Stimulated activated naive B cell treated with anti-CD40 and anti-IgM and Interleukin-4, amounts not matched to agents 10 μg/mL and 1 μg/mL and 100 μg/mL, for 72 hours (primary cell): ENCODE results near the gene WSCD2.

Source experiments
- ATAC-seq, 2 donors: fragments of 150-1000 bp; cut with Tn5 transposase; replicated peaks; 2 replicates each; pipeline ENCODE4 v1.10.0; 2021; ENCODE audit warnings: moderate library complexity in 1 of 2
- DNase-seq: peaks from one replicate; pipeline ENCODE4 v3.0.0; 2021
- H3K27ac Mint-ChIP-seq: one replicate; pipeline ENCODE4 v1.8.0; 2022; ENCODE audit warnings: mild to moderate bottlenecking, mixed read lengths
- H3K27me3 Mint-ChIP-seq, 2 donors: one replicate each; pipeline ENCODE4 v1.8.0; 2022; ENCODE audit warnings: mixed read lengths in 2 of 2
- H3K36me3 Mint-ChIP-seq, 2 donors: one replicate each; pipeline ENCODE4 v1.8.0; 2022; ENCODE audit warnings: mixed read lengths in 2 of 2, mild to moderate bottlenecking in 1 of 2
- H3K4me1 Mint-ChIP-seq, 2 donors: one replicate each; pipeline ENCODE4 v1.8.0; 2022; ENCODE audit warnings: mixed read lengths in 2 of 2, mild to moderate bottlenecking in 1 of 2
- H3K4me3 Mint-ChIP-seq, 2 donors: one replicate each; pipeline ENCODE4 v1.8.0; 2022; ENCODE audit warnings: mild to moderate bottlenecking in 2 of 2, mixed read lengths in 2 of 2, moderate library complexity in 1 of 2
- H3K9me3 Mint-ChIP-seq, 2 donors: one replicate each; pipeline ENCODE4 v1.8.0; 2022; ENCODE audit warnings: mixed read lengths in 2 of 2, mild to moderate bottlenecking in 1 of 2

Gene WSCD2

DNA sequence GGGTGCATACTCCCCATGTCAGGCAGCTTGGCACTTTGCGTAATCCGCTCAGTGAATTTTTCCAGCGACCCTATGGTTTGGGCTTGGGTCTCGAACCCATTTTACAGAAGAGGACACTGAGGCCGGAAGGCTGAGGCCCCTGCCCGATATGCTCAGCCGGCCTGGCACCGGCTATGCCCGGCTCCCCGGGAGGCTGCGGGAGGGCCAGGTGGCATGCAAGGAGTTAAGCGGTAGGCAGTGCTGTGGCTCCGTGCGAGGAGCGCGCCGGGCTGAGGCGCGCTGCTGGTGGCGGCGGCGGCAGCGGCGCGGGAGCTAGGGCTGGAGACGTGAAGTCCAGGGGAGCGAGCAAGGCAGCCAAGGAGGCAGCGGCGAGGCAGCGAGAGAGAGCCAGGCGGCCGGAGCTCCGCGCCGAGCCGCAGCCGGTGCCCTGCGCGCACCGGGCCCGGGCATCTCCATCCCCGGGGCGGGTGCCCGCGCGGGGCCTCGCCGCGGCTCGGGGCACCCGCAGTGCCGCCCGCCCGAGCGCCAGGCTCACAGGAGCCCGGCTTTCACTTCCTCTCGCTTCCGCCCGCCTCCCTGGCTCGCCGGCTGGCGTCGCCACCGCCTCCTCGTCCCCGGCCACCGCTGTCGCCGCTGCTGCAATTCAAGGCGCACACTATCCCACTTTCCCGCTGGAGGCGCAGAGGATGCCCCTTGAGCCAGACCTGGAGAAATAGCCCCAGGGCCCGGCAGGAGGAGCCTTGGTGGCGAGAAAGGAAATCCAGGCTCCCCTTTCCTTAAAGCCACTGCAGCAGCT, at the start of gene WSCD2:
WSCD2 (plus strand) TSS at position 272 of the 796 bp plus-strand sequence. CDS start 66,545 bp downstream, outside the sequence.
- peaks cover 58 to 76% of the 10 kb centered on the region in 2 donors for H3K27me3 Mint-ChIP-seq

DNA sequence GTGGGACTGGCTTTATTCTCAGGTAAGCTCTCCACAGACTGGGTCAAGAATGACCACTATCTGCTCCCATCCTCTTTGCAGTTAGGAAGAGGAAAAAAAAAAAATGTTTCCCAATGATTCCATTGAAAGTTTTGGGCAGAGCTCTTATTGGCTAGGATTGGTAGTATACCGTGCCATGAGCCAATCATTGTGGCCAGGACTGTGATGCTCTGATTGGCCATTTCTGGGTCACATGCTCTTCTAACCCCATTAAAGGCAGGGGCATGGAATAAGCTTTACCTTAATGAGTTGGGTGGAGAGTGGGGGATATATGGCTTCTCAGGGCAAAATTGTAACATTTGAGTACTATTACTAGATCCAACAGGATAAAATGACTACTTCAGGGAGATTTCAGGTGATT, 49.4 kb upstream of the WSCD2 start:
- peaks cover 16 to 51% of the 10 kb centered on the region in 2 donors for H3K27me3 Mint-ChIP-seq
- H3K36me3 Mint-ChIP-seq = no peaks in the 10 kb centered on the region
- no peak for ATAC-seq
- DNase-seq = no peak
- H3K4me1 Mint-ChIP-seq = no peaks in the 10 kb centered on the region
- no peak overlapping the region for H3K27ac Mint-ChIP-seq
- peaks cover 9 to 15% of the 10 kb centered on the region in 2 donors for H3K9me3 Mint-ChIP-seq
- H3K4me3 Mint-ChIP-seq = no peak overlapping the region

More for the DNA sequence above, at the start of gene WSCD2:
- peak; percentile 69 to 80 for ATAC-seq
- H3K4me3 Mint-ChIP-seq = peak within 1 kb of the TSS; percentile 37 to 70
- peaks cover 4% of the 10 kb centered on the region in 2 donors for H3K9me3 Mint-ChIP-seq
- peaks cover 0 to 5% of the 10 kb centered on the region in 2 donors for H3K4me1 Mint-ChIP-seq
- DNase-seq = peak; percentile 16
- H3K27ac Mint-ChIP-seq = no peak within 1 kb of the TSS
- no peaks in the 10 kb centered on the region for H3K36me3 Mint-ChIP-seq

DNA sequence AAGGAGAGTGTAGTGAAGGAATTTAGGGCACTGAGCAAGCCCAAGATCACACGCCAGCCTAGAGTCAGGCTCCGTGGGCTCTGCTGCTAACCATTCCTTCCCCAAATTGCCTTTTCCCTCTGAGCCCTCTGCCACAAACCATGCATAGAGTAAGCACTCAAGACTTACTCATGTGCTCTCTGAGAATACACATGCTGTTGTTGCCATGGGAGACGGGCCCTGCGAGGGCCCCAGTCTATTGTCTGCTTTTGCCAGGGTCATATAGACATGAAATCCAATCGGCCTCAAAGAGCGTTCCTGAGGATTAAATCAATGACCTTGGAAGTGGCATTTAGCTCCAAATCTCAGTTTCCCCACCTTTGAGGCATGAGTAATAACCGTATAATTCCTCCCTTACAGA, 48.7 kb upstream of the WSCD2 start:
- peaks cover 9 to 15% of the 10 kb centered on the region in 2 donors for H3K9me3 Mint-ChIP-seq
- no peak for DNase-seq
- peaks cover 16 to 45% of the 10 kb centered on the region in 2 donors for H3K27me3 Mint-ChIP-seq
- no peak overlapping the region for H3K4me3 Mint-ChIP-seq
- H3K4me1 Mint-ChIP-seq = no peaks in the 10 kb centered on the region
- ATAC-seq = no peak
- H3K36me3 Mint-ChIP-seq = no peaks in the 10 kb centered on the region
- no peak overlapping the region for H3K27ac Mint-ChIP-seq

DNA sequence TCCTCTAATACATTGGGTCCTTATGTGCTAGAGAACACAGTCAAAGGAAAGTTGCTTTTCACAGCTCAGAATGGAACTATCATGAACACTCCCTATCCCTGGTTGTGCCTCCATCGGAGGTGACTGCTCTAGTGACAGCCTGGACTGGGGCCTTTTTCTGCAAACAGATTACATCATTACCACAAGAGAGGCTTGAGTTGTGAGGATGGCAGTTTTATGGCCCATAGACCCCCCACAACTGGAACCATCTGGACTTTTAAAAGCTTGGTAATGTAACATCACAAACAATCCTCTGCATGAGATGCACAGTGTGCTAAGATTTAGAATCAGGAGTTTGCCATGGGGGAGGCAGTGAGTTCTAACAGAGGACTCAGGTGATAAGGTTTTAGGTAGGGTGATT, 46.6 kb upstream of the WSCD2 start:
- H3K27ac Mint-ChIP-seq = no peak overlapping the region
- H3K27me3 Mint-ChIP-seq = peaks cover 13 to 34% of the 10 kb centered on the region in 2 donors
- no peaks in the 10 kb centered on the region for H3K4me1 Mint-ChIP-seq
- DNase-seq (no peak), ATAC-seq (no peak)
- no peak overlapping the region for H3K4me3 Mint-ChIP-seq
- H3K9me3 Mint-ChIP-seq = peaks cover 14 to 20% of the 10 kb centered on the region in 2 donors
- H3K36me3 Mint-ChIP-seq = no peaks in the 10 kb centered on the region

DNA sequence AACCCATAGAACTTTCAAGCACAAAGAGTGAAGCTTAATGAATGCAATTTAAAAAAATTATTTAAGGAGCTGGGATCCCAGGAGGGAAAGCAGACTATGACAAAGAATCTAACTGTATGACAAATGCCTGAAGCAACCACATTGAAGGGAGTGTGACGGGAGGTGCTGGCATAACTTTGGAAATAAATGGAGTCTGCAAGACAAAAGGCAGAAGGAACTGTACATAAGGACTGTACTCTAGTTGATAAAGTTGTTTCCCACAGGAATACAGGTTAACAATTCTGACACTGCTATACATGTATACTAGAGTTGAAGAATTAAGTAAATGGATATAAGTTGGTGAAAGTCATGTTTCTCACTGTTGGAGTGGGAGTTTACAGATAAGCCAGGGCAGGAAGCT, 41.2 kb upstream of the WSCD2 start:
- H3K36me3 Mint-ChIP-seq = no peaks in the 10 kb centered on the region
- H3K27me3 Mint-ChIP-seq = peaks cover 15 to 30% of the 10 kb centered on the region in 2 donors
- H3K4me3 Mint-ChIP-seq = no peak overlapping the region
- H3K4me1 Mint-ChIP-seq = no peaks in the 10 kb centered on the region
- no peak for DNase-seq
- ATAC-seq = no peak
- no peak overlapping the region for H3K27ac Mint-ChIP-seq
- peaks cover 31 to 32% of the 10 kb centered on the region in 2 donors for H3K9me3 Mint-ChIP-seq

DNA sequence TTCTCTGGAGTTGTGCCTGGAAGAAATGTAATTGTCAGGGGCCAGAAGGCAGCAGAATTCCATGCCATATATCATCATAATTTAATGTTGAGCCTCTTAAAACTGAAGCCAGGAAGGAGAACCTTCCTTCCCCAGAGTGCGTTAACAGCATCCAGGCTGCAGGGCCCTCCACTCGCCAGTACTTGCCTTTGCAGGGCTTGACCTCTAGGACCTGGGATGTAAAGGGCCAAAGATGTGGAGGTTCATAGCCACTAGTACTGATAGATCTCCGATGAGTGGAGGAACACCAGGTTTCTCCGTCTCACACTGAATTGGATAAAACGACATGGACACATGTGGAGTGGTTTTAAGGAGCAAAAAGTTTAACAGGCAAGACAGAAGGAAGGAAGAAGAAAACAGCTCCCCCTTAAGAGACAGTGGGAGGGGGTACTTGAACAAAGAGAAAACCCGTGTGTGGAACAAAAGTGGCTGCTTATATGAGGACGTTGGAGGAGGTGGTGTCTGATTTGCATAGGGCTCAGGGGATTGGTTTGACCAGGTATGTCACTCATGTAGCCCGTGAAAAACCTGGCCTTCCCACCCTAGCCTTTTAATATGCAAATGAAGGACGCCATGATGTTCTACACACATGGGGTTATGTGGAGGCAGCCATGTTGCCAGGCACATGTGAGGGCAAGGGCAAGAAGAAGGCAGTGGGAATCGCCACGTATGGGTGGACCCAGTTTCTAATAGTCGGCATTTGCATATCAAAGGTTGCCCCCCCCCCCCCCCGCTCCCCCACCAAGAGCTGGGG, 38.8 kb upstream of the WSCD2 start:
- Mint-ChIP-seq H3K27me3 (peaks cover 15 to 19% of the 10 kb centered on the region in 2 donors), H3K4me3 (no peak overlapping the region), H3K9me3 (peaks cover 19 to 21% of the 10 kb centered on the region in 2 donors), H3K27ac (no peak overlapping the region), H3K4me1 (no peaks in the 10 kb centered on the region), H3K36me3 (no peaks in the 10 kb centered on the region)
- ATAC-seq = no peak
- DNase-seq = no peak

DNA sequence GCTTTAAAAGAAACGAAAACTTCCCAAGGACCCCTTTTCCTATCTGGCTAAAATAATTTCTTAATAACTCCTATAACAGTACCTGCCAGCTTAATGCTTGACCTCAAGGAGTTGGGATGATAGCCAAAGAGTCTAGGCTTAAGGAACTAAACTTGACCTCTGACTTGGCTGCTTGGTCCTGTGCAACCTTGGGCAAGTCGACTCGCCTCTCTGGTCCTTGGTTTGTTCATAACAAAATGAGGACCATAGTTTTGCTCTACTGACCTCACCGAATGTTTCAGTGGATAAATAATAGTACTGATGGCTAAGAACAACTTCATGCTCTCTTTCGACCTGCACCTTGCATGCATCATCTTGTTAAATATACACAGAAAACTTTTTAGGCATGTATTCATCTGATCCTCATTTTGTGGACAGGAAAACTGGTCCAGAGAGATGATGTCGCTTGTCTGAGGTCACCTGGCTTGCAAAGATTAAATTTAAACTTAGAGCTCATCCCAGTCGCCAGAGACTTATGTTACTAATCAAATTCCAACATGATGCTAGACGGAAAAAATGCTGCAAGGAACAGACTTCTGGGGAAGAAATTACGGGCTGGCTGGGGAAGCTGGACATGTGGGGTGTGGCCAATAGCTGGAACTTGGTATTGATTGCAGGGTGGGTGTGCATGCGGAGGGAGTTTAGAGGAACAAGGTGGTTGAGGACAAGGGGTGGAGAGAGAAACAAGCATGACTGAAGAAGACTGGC, 38.0 kb upstream of the WSCD2 start:
- DNase-seq = no peak
- ATAC-seq = no peak
- Mint-ChIP-seq H3K9me3 (peaks cover 19 to 21% of the 10 kb centered on the region in 2 donors), H3K27ac (no peak overlapping the region), H3K4me1 (no peaks in the 10 kb centered on the region), H3K36me3 (no peaks in the 10 kb centered on the region), H3K27me3 (peaks cover 15 to 19% of the 10 kb centered on the region in 2 donors), H3K4me3 (no peak overlapping the region)

DNA sequence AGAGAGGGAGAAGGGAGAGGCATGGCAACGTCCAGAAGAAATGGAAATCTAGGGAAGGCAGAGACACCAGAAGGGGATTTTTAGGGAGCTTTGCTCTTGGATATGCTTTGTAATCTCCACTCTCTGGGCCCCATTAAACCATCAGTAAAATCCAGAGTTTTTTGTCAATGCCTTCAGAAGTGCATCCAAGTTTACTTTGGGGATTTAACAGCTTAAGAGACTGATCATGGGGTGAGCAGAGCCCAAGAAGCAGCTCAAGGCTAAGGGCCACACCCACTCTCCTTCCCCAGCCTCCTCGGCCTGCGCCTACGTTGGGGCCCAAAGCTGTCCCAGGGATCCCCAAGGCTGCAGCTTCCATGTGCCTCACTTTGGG, 37.4 kb upstream of the WSCD2 start:
- H3K36me3 Mint-ChIP-seq = no peaks in the 10 kb centered on the region
- H3K27me3 Mint-ChIP-seq = peaks cover 15 to 19% of the 10 kb centered on the region in 2 donors
- H3K27ac Mint-ChIP-seq = no peak overlapping the region
- H3K4me1 Mint-ChIP-seq = no peaks in the 10 kb centered on the region
- DNase-seq (no peak), ATAC-seq (no peak)
- no peak overlapping the region for H3K4me3 Mint-ChIP-seq
- H3K9me3 Mint-ChIP-seq = peaks cover 19 to 21% of the 10 kb centered on the region in 2 donors

DNA sequence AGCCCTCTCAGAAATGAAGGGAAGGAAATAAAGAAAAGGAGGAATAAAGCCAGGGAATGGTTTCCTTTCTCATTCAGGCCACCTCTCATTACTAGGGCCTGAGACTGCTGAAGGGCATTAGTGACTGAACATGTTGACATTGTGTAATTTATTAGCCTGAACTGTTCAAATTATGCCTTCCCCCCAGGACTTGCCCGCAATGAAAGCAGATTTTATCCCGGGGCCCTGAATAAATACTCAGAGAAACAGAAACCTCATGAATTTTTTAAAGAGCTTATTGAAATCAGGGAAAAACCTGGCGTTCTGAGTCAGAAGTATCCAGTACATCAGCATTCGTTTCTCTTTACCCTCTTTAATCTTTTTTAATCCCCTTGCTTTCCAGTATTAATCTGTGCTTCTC, 35.9 kb upstream of the WSCD2 start:
- no peaks in the 10 kb centered on the region for H3K36me3 Mint-ChIP-seq
- H3K4me1 Mint-ChIP-seq = no peaks in the 10 kb centered on the region
- H3K4me3 Mint-ChIP-seq = no peak overlapping the region
- ATAC-seq (no peak), DNase-seq (no peak)
- H3K27ac Mint-ChIP-seq = no peak overlapping the region
- peaks cover 15 to 22% of the 10 kb centered on the region in 2 donors for H3K27me3 Mint-ChIP-seq
- peaks cover 9 to 11% of the 10 kb centered on the region in 2 donors for H3K9me3 Mint-ChIP-seq

DNA sequence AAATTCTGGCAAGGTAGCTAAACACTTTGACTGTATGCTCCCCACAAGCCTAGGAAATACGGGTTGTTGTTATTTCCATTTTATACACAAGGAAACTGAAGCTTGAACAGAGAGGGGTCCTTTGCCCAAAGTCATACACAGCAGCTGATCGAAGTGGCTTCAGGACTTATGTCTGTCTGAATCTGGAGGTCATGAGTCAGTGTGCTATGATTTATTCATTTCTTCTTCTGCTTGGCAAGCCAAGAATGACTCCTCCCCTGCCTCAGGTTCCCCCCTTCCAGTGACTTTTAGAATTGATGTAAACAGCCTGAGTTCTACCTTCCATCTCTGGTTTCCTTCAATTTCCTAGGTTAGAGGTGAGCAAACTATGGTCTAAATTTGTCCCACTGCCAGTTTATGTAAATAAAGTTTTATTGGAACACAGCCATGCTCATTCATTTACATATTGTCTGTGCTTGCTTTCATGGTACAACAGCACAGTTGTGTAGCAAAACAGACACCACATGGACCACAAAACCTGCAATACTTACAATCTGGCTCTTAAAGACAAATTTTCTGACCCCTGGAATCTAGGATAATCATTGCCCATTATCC, 34.9 kb upstream of the WSCD2 start:
- no peaks in the 10 kb centered on the region for H3K36me3 Mint-ChIP-seq
- peaks cover 15 to 26% of the 10 kb centered on the region in 2 donors for H3K27me3 Mint-ChIP-seq
- DNase-seq (no peak), ATAC-seq (no peak)
- H3K27ac Mint-ChIP-seq = no peak overlapping the region
- no peak overlapping the region for H3K4me3 Mint-ChIP-seq
- H3K4me1 Mint-ChIP-seq = no peaks in the 10 kb centered on the region
- peaks cover 9% of the 10 kb centered on the region in 2 donors for H3K9me3 Mint-ChIP-seq

DNA sequence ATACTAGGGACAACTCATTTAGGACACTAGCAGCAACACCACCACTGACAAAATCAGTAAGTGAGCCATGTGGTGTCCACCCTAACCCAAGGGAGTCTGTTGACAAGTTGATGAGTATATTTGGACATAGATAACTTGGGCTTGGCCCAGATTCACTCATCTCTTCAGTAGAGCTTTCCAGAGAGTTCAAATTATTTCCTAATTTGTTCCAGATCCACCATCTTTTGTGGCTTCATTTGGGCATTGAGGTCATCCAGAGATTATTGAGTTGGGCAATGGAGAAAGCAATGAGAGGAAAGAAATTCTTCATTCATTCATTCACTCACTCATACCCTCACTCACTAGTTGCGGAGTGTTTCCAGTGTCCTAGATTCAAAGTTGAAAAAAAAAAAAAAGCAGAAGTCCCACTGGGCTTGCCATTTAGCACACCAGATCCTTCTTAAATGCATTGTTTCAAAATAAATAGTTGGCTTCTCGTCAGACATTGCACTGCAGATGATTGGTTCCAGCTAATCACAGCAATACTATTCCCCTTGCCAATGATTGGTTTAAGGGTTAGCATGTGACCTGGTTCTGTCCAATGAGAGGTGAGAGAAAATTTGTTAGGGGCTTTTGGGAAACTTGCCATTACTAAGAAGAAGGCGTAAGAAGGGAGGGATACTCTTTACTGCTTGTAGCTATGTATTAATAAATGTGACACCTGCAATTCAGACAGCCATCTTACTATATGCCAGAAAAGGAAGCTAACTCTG, 31.8 kb upstream of the WSCD2 start:
- H3K9me3 Mint-ChIP-seq = no peaks in the 10 kb centered on the region
- no peaks in the 10 kb centered on the region for H3K4me1 Mint-ChIP-seq
- DNase-seq (no peak), ATAC-seq (no peak)
- no peaks in the 10 kb centered on the region for H3K36me3 Mint-ChIP-seq
- H3K27ac Mint-ChIP-seq = no peak overlapping the region
- no peak overlapping the region for H3K4me3 Mint-ChIP-seq
- H3K27me3 Mint-ChIP-seq = peaks cover 16 to 28% of the 10 kb centered on the region in 2 donors

DNA sequence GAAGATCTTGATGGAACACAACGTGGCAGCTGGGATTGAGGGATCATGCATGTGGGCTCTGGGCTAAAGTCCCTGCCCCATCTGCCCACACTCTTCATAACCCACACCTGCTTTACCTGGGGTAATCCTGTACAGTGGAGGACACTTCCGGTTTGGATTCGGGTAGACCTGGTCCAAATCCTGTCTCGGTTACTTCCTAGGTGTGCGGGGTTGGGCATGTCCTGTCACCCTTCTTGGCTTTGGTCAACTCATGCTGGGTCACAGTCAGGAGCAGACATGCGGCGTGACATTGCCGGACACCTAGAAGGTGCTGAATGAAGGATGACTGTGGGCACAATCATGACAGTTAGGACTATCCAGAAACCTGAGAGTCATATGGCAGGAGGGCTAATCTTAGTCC, 30.7 kb upstream of the WSCD2 start:
- Mint-ChIP-seq H3K27ac (no peak overlapping the region), H3K4me1 (no peaks in the 10 kb centered on the region), H3K4me3 (no peak overlapping the region), H3K9me3 (peaks cover 0 to 2% of the 10 kb centered on the region in 2 donors), H3K36me3 (no peaks in the 10 kb centered on the region), H3K27me3 (peaks cover 16 to 28% of the 10 kb centered on the region in 2 donors)
- no peak for DNase-seq
- ATAC-seq = no peak

DNA sequence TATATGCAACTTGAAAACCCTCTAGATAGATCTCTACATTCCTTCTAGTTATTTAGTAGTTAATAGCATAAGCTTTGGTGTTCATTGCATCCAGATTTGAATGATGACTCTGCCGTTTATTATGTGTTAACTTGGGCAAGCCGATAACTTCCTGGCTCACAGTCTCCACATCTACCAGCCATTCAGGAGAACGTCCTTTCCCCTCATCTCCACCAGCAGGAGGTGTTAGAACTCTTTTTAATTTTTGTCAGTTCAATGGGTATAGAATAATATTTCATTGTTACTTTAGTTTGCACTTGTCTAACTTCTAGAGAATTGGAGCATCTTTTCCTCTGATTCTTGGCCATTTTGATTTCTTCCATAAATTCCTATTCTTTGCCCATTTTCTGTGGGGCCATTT, 30.0 kb upstream of the WSCD2 start:
- H3K4me3 Mint-ChIP-seq = no peak overlapping the region
- ATAC-seq (no peak), DNase-seq (no peak)
- H3K27me3 Mint-ChIP-seq = peaks cover 16 to 34% of the 10 kb centered on the region in 2 donors
- H3K36me3 Mint-ChIP-seq = no peaks in the 10 kb centered on the region
- H3K4me1 Mint-ChIP-seq = no peaks in the 10 kb centered on the region
- H3K9me3 Mint-ChIP-seq = peaks cover 0 to 2% of the 10 kb centered on the region in 2 donors
- no peak overlapping the region for H3K27ac Mint-ChIP-seq
